Activated T-cell treated with anti-CD3 and anti-CD28 coated beads, Interleukin-2, amount 50 U/mL, for 4 hours (primary cell): ENCODE measurements around the gene ZDHHC12. TPM values are rescaled to one million over a fixed set of nuclear protein-coding genes. Genes with fewer than 3 reads are reported as not detected.
A peak's percentile ranks its signal among the peaks of the same experiment; 100 is the strongest.
"Not testable (repeated sequence)": the region's sequence is repeated elsewhere in the genome, so short reads cannot be mapped to it uniquely, and the experiment has no call there.

Experiments used
- ATAC-seq, 2 donors: fragments of 200-7000 bp; cut with Tn5 transposase; one replicate each; pipeline ENCODE4 v1.10.0; 2021
- DNase-seq: peaks from one replicate; pipeline ENCODE4 v3.0.0-alpha.2; 2020
- H3K27me3 Mint-ChIP-seq: one replicate; pipeline ENCODE4 v1.8.0; 2021; ENCODE audit warnings: low read depth, mixed read lengths
- H3K36me3 Mint-ChIP-seq: one replicate; pipeline ENCODE4 v1.8.0; 2022; ENCODE audit warnings: mixed read lengths; ENCODE audit not compliant: insufficient read depth
- H3K4me1 Mint-ChIP-seq: one replicate; pipeline ENCODE4 v1.8.0; 2021; ENCODE audit warnings: low read depth, mixed read lengths
- H3K4me3 Mint-ChIP-seq: one replicate; pipeline ENCODE4 v1.8.0; 2021; ENCODE audit warnings: mild to moderate bottlenecking, moderate library complexity, mixed read lengths
- H3K9me3 Mint-ChIP-seq: one replicate; pipeline ENCODE4 v1.8.0; 2021; ENCODE audit warnings: mixed read lengths
- total RNA-seq, 3 donors: library from RNA; stranded (reverse); gene quantifications; one replicate each; pipeline ENCODE4 v1.2.1, GENCODE V29; 2021

ZDHHC12 gene
- total RNA-seq, 3 donors from 2014 or later = 41.7 to 44.9 (median 43.3) TPM

- Mint-ChIP-seq H3K4me1 (peaks cover 20% of the 10 kb centered on the region), H3K4me3 (peak overlapping the region; percentile 5), H3K36me3 (peaks cover 42% of the 10 kb centered on the region)
Observed at GRCh38 chr9:128693738-128694137, 30.2 kb downstream of the ZDHHC12 start.

DNA sequence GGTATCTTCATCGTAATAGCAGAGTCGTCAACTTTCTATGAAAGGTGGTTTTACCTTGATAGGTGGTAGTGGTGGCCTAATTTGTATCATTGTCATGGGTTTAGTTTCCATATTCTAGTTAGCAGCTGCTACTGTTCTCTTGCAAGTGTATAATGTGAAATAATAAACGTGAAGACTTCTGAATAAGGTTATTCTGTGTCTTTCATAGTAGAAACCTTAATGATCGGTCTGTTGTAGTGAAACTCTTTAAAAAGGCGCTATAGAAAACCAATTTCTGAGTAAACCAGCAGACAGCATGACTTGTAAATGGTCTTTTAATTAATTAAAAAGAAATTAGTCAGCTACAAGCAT, 33.3 kb downstream of the ZDHHC12 start:
- Mint-ChIP-seq H3K9me3 (no peaks in the 10 kb centered on the region), H3K27me3 (no peaks in the 10 kb centered on the region), H3K36me3 (peaks cover 30% of the 10 kb centered on the region), H3K4me3 (peak overlapping the region; percentile 100), H3K4me1 (peaks cover 41% of the 10 kb centered on the region)
- no peak for DNase-seq
- ATAC-seq = no peak

More at GRCh38 chr9:128693738-128694137, 30.2 kb downstream of the ZDHHC12 start:
- ATAC-seq, H3K27me3 Mint-ChIP-seq, DNase-seq, H3K9me3 Mint-ChIP-seq: not testable (repeated sequence)

DNA sequence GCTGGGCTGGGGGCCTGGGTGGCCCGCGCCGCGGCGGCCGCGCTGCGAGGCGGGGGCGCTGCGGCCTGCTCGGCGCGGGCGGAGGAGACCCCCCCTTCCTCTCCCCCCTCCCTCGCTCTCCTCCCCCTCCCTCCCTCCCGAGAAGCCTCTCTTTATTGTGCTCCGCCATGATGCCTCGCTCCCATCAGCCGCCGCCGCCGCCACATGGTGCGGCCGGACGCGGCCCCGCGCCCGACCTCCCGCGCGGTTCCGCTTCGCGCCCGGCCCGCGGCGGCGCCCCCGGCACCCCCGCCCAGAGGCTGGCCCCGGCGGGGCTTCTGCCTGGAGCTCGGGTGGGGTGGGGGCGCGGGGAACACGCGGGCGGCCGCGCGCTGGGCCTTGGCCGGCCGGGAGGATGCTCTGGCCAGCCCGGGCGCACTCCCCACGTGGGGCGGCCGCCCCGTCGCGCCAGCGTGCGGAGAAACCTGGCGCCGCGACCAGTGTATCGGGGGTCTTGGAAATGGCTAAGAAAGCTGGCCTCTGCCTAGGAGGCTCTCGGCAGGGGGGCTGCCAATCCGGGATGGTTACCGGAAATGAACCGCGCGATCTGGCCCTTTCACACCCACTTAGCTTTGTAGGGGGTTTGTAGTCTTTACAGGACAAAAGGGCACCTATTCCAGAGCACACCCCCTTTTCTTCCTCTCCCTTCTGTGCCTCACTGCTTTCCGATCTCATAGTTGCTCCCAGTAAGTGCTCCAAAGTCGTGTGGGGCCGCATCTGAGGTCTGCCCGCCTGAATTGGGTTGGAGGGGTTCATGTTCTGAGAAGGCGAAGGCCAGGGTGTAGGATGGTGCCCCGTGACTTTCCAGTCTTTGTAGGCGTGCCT, 33.9 kb downstream of the ZDHHC12 start:
- peaks cover 47% of the 10 kb centered on the region for H3K4me1 Mint-ChIP-seq
- H3K9me3 Mint-ChIP-seq = no peaks in the 10 kb centered on the region
- peaks cover 30% of the 10 kb centered on the region for H3K36me3 Mint-ChIP-seq
- DNase-seq (peak; percentile 52), ATAC-seq (peak; percentile 6 to 15)
- no peaks in the 10 kb centered on the region for H3K27me3 Mint-ChIP-seq
- H3K4me3 Mint-ChIP-seq = peak overlapping the region; percentile 100

DNA sequence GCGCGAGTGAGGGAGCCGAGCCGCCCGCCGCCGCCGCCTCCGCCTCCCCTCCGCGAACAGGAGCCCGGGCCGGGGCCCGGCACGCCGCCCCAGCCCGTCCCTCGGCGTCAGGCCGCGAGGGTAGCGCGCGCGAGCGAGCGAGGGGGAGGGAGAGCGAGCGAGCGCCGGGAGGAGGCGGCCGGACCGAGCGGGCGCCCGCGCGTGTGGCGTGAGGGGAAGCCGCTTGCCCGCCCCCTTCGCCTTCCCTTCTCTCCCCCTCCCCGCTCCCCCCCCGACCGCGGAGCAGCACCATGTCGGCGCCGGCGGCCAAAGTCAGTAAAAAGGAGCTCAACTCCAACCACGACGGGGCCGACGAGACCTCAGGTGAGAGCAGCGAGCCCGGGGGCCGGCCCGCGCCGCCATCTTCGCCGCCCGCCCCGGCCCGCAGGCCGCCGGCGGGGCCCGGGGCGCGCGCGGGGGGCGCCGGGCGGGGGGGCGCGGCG, 34.6 kb downstream of the ZDHHC12 start:
- H3K4me3 Mint-ChIP-seq = peak overlapping the region; percentile 60
- H3K27me3 Mint-ChIP-seq = no peaks in the 10 kb centered on the region
- peaks cover 28% of the 10 kb centered on the region for H3K36me3 Mint-ChIP-seq
- H3K4me1 Mint-ChIP-seq = peaks cover 54% of the 10 kb centered on the region
- ATAC-seq (peak; percentile 16 to 20), DNase-seq (no peak)
- no peaks in the 10 kb centered on the region for H3K9me3 Mint-ChIP-seq

GRCh38 chr9:128688501-128689292, 35.2 kb downstream of the ZDHHC12 start, which contains the start of gene SET:
SET (plus strand) TSS chr9:128689222; CDS start chr9:128689583, 361 bp downstream.
- H3K9me3 Mint-ChIP-seq = no peaks in the 10 kb centered on the region
- ATAC-seq = peak; percentile 74 to 78
- no peaks in the 10 kb centered on the region for H3K27me3 Mint-ChIP-seq
- peak; percentile 91 for DNase-seq
- peaks cover 26% of the 10 kb centered on the region for H3K36me3 Mint-ChIP-seq
- peak within 1 kb of the TSS; percentile 100 for H3K4me3 Mint-ChIP-seq
- peaks cover 55% of the 10 kb centered on the region for H3K4me1 Mint-ChIP-seq

DNA sequence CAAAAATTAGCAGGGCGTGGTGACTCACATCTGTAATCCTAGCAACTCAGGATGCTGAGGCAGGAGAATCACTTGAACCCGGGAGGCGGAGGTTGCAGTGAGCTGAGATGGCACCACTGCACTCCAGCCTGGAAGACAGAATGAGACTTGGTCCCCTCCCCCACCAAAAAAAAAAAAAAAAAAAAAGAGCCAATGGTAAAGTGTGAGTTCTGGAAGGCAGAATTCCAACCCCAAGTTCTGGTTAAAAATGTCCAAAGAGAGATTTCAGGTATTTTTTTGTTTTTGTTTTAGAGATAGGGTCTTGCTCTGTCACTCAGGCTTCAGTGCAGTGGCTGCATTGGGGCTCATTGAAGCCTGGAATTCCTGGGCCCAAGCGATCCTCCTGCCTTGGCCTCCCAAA, 36.5 kb downstream of the ZDHHC12 start:
- H3K27me3 Mint-ChIP-seq = no peaks in the 10 kb centered on the region
- H3K4me1 Mint-ChIP-seq = peaks cover 53% of the 10 kb centered on the region
- DNase-seq (no peak), ATAC-seq (no peak)
- peaks cover 20% of the 10 kb centered on the region for H3K36me3 Mint-ChIP-seq
- H3K9me3 Mint-ChIP-seq = no peaks in the 10 kb centered on the region
- H3K4me3 Mint-ChIP-seq = peak overlapping the region; percentile 45

- H3K27me3 Mint-ChIP-seq = no peaks in the 10 kb centered on the region
- peak; percentile 39 for DNase-seq
- peak overlapping the region; percentile 97 for H3K4me3 Mint-ChIP-seq
- peaks cover 10% of the 10 kb centered on the region for H3K36me3 Mint-ChIP-seq
- no peaks in the 10 kb centered on the region for H3K9me3 Mint-ChIP-seq
- peak; percentile 19 for ATAC-seq
- peaks cover 42% of the 10 kb centered on the region for H3K4me1 Mint-ChIP-seq
Observed at GRCh38 chr9:128685636-128686489, 38.1 kb downstream of the ZDHHC12 start.

DNA sequence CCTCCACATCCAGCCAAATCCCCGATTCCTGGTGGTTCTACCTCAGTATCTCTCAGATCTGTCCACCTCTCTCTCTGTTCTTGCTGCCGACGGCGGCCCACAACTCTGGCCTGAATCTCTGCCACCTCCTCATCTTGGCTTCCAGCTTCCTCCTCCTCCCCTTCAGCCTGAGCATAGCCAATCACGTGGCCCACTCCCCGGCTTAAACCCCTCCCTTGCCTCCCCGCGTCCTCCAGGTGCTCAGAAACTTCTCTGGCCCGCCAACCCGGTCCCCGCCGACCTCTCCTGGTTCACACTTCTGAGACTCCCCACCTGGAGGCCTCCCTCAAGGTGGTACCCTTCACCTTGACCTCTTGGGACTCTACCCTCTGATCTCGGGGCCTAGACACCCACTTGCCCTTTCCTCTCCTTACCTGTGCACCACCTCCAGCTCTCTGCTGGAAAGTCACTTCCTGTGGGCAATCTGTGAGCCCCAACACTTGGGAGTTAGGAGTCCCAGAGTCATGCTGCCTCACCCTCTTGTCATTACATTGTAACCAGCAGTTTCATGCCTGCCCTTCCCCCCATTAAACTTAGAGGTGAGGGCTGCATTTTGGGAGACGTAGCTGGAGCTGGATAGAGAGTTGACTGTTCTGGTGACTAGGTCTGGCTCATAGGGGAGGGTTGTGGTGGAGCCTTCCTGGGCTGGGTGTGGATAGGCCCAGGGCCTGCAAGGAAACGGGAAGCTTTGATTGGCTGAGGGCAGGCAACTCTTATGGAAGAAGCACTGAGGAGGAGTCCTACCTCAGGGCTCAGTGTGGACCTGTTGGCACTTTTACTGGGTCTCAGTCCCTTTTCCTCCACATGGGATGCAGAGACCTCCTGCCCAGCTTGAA, 39.4 kb downstream of the ZDHHC12 start:
- peaks cover 5% of the 10 kb centered on the region for H3K36me3 Mint-ChIP-seq
- peak; percentile 42 to 44 for ATAC-seq
- peak overlapping the region; percentile 97 for H3K4me3 Mint-ChIP-seq
- peak; percentile 61 for DNase-seq
- H3K4me1 Mint-ChIP-seq = peaks cover 42% of the 10 kb centered on the region
- no peaks in the 10 kb centered on the region for H3K27me3 Mint-ChIP-seq
- H3K9me3 Mint-ChIP-seq = no peaks in the 10 kb centered on the region

- Mint-ChIP-seq H3K36me3 (peaks cover 5% of the 10 kb centered on the region), H3K4me3 (peak overlapping the region; percentile 97), H3K27me3 (no peaks in the 10 kb centered on the region), H3K4me1 (peaks cover 42% of the 10 kb centered on the region), H3K9me3 (no peaks in the 10 kb centered on the region)
- DNase-seq (no peak), ATAC-seq (no peak)
Observed at GRCh38 chr9:128684065-128684324, 39.9 kb downstream of the ZDHHC12 start.

DNA sequence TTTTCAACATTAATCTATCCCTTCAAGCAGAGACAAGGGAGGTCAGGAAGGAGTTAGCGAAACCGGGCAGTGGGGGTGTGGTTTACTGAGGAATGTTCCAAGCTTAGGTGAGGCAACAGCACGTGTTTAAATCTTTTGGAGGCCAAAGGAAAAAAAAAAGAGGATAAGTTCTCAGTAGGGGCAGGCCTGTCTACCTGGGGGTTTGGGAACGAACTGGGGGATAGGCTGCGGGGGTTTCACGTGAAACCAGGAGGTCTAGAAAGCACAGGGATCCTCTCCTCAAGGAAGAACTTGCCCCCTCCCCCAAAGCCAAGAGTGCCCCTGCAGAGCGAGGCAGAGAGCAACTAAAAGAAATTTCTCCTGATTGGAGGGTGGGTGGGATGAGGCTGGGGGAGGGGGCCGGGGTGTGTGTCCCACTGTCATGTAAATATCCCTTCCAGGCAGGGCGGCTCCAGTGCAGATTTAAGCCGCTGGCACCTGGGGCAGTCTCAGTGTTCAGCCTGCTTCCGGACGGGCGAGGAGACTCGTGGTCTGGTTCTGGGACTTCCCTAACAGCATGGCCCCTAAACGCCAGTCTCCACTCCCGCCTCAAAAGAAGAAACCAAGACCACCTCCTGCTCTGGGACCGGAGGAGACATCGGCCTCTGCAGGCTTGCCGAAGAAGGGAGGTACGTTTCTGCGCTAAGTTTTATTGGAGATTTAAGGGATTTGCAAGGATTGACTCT, 40.4 kb downstream of the ZDHHC12 start:
- Mint-ChIP-seq H3K27me3 (no peaks in the 10 kb centered on the region), H3K4me3 (peak overlapping the region; percentile 97), H3K4me1 (peaks cover 42% of the 10 kb centered on the region), H3K9me3 (no peaks in the 10 kb centered on the region), H3K36me3 (peaks cover 5% of the 10 kb centered on the region)
- DNase-seq (no peak), ATAC-seq (peak in 1 of 2 donors; percentile 8)

GRCh38 chr9:128677794-128678193, 46.1 kb downstream of the ZDHHC12 start:
- DNase-seq (no peak), ATAC-seq (no peak)
- H3K9me3 Mint-ChIP-seq = no peaks in the 10 kb centered on the region
- no peak overlapping the region for H3K4me3 Mint-ChIP-seq
- H3K4me1 Mint-ChIP-seq = no peaks in the 10 kb centered on the region
- H3K36me3 Mint-ChIP-seq = peaks cover 3% of the 10 kb centered on the region
- H3K27me3 Mint-ChIP-seq = no peaks in the 10 kb centered on the region

DNA sequence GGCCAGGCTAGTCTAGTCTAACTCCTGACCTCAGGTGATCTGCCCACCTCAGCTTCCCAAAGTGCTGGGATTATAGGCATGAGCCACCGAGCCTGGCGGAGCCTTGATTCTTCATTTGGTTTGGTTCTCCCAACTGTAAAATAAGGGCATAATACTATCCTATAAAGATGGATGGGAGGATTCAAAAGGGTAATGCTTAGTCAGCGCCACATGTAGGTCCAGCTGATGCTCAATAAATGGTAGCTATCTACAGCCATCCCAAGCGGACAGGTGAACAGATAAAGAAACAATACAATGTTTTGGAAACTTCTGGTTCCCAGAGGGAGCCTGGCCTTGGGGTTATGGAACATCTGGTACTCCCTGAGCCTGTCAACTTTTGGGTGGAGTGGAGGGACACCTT, 48.5 kb downstream of the ZDHHC12 start:
- Mint-ChIP-seq H3K4me1 (no peaks in the 10 kb centered on the region), H3K4me3 (no peak overlapping the region), H3K36me3 (no peaks in the 10 kb centered on the region), H3K27me3 (no peaks in the 10 kb centered on the region), H3K9me3 (no peaks in the 10 kb centered on the region)
- no peak for DNase-seq
- no peak for ATAC-seq
